CMK (cell line): ENCODE results near the gene ZNF580.

ENCODE experiments used
- DNase-seq: peaks from one replicate; pipeline ENCODE4 v3.0.0-alpha.2; 2010; ENCODE audit warnings: low read depth

ZNF580 gene

GRCh38 chr19:55647732-55648584, 7.2 kb downstream of the ZNF580 start, which contains the start of gene CCDC106:
Gene CCDC106, plus strand, starts transcription at chr19:55648212. Its CDS starts 835 bp downstream, at chr19:55649047.
- DNase-seq, result no peak

DNA sequence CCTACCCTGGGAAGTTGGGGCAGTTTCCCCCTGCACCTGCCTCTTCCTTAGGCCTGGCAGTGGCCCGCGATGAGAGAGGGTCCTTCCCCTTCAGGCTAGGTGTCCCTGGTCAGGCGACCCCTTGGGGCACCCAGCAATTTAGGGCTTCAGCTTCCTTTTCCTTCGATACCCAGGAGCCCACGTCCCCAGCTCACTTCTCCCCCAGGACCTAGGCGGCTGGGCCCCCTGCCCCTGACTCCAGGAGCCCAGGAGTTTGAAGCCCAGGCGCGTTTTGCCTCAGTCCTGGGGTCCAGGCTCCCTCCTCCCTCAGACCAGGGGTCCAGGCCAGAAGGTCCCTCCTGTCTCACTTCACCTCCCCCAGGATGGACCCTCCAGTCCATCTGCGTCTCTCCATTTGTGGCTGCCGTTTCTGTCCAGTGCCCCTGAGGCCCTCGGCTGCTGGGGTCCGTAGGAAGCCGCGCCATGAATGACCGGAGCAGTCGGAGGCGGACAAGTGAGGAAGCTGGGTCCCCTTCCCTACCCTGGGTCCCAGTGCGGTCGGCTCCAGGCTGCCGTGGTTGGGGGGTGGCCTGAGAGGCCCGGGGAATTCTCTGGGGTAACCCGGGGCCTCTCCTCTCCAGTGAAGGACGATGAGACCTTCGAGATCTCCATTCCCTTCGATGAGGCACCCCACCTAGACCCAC, 7.9 kb downstream of the ZNF580 start:
- DNase-seq, result no peak

DNA sequence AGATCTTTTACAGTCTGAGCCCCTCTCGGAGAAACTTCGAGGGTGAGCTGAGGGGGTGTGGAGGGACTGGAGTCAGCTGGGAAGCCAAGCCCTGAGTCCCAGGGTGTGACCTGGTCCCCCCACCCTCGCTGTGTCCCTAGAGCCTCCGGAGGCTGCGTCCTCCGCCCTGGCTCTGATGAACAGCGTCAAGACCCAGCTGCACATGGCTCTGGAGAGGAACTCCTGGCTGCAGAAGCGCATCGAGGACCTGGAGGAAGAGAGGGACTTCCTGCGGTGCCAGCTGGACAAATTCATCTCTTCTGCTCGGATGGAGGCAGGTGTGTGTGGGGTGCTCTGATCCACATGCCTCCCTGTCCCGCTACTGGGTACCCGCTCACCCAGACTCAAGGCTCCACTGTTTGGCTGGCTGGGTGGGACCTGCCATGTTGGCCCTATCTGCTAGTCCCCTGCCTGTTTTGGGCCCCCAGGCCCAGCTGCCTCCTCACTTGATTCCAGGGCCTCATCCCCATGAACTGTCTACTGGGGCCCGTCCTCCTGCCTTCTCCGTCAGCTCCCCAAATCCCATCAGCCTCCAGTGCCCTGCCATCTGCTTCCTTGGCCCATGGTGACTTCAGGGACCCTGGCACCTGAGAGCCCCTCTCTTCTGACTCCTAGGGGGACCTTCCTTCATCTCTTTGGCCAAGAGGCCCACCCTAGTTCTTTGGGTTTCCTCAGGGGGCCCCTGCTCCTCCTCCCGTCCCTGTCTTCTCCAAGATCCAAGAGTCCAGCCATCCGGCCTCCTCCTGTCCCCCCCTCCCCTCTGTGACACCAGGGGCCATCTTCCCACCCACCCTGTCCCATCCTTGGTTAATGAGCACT, 8.7 kb downstream of the ZNF580 start:
- DNase-seq, result no peak

GRCh38 chr19:55650126-55650557, 9.3 kb downstream of the ZNF580 start:
- DNase-seq, result no peak

DNA sequence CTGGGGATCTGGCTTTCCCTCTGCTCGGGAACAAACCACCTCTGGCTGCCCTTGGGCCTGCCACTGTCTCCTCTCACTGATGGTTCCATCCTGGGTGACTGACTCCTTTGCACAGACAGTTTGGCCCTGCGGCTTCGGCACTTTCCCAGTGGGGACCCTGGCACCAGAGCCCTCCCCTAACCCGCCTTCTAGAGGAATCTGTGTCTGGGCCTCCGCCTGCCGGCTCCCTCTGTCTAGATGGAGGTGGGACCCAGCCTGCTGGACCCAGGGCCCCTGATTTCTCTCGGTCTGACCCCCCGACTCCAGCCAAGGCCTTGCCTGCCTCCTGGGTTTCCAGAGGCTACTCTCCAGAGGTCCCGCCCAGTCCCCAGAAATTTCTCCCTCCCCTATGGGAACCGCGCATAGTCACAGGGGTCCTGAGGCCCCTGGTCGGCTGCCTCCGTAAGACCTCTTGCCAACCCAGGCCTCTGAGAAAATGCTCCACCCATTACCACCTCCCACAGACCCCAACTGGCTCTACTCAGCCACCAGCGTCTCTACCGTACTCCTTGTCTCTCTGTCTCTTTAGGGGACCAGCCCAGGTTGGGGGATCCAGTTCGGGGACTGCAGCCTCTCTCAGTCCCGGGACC, 9.9 kb downstream of the ZNF580 start:
- no peak for DNase-seq

GRCh38 chr19:55651236-55651635, 10.4 kb downstream of the ZNF580 start:
- DNase-seq, result no peak

DNA sequence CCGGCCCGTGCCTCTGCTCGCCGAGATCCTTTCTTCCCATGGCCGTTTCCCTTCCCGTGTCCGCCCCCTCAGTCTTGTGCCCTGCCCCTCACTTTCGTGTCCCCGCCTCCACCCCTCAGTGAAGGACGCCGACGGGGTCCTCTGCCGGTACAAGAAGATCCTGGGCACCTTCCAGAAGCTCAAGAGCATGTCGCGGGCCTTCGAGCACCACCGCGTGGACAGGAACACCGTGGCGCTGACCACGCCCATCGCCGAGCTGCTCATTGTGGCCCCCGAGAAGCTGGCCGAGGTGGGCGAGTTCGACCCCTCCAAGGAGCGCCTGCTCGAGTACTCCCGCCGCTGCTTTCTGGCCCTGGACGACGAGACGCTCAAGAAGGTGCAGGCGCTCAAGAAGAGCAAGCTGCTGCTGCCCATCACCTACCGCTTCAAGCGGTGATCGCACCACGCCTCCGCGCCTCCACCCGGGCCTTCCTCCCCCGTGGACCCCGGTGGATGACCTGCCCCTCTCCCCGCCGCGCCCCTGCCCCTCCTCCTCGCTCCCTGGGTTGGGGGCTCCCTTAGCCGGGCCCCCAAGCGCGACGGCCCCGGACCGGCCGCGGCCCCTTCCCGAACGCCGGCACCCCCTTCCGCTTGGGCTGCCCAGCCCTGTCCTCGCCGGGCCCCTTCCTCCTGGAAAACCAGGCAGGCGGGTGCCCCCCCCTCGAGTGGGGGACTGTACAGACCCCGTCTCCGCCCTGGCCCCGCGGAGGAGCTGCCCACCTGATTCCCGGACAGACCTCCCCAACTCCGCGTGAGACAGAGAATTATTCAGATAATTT, 11.7 kb downstream of the ZNF580 start:
- DNase-seq, result no peak

DNA sequence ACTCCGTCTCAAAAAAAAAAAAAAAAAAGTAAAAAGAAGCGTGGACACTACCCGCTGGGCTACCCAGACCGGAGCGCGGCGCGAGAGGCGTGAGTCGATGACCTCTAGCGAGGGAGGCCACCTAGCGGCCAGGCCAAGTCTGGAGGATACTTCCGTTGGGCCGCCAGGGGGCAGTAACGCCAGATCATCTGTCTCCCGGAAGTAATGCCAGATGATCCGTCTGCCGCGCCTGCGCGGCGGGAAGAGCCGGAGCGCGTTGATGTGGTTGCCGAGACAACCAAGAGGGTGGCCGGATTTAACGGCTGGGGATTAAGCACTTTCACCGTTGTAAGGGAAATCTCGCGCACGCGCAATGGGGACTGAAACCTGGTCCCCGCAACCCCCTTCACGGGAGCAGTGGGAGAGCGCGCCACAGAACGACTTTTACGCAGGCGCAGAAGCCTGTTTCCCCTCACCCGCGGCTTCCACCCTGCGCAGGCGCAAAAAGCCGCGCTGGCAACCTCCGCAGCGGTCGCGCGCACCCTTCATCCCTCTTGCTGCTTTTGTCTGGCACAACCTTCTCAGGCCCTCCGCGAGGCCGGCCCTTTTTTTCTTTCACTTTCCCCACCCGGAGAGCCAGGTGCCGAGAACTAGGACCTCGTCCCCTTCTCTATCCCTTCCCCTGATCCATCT, 13.0 kb downstream of the ZNF580 start:
- peak; percentile 98 for DNase-seq

DNA sequence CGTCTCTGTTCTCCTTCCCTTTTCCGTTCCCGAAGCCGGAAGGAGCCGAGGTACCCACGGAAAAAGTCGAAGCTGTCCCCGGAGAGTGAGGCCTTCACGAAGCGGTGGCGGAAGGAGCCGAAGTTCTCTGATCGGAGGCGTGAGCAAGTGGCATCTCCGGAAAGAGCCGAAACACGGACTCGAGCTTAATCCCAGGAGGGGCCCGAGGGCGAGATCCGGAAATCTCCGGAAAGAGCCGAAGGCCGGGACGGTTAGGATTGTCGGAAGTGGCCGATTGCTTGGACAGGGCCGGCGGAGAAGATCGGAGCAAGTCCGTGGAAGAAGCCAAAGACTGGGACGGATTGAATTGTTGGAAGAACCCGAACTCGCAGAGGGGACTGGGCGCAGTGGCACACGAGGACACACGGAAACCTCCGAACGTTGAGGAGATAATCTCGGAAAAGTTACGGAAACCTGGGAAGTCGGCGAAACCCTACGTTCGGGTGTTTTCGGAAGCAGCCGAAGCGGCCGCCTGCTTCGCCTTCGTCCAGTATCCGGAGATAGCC, 13.6 kb downstream of the ZNF580 start:
- peak; percentile 99 for DNase-seq

- DNase-seq, result peak; percentile 89
Measured at GRCh38 chr19:55654868-55655647, 14.3 kb downstream of the ZNF580 start, which contains the start of gene U2AF2. Gene U2AF2, plus strand, starts transcription at chr19:55655035. Its CDS starts 70 bp downstream, at chr19:55655105.

DNA sequence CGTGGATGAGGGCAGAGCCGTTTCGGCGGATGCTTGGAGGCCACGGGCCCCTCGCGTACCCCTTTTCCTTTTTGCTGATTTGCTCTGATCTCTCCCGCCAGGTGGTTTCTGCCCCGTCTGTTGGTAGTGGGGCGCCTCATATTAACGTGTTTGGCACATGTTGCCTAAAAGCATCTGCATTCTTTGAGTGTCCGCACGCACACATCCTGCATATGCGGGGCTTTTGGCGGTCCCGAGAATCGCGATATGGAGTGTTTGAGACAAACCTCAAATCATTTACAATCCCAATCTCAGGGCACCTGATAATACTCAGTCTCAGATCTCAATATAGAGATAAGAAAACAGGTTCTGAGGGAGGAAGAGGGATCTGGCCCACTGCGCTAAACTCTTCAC, 14.8 kb downstream of the ZNF580 start:
- DNase-seq, result no peak

DNA sequence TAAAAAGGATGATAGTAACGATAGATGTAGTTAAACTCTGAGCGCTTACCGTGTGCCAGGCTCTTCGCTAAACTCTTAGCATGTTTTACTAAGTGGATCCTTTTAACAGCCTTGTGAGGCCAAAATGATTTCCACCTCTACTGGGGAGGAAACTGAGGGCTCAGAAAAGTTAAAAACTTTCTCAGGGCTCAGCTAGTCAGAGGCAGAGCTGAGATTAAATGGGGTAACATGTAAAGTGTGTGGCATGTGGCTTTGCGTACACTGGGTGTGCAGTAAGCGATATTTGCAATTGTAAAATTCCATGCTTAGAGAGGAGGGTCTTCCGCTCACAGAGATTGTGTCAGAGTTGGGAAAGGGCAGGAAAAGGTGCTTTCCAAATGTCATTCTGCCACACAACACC, 15.8 kb downstream of the ZNF580 start:
- DNase-seq, result no peak

DNA sequence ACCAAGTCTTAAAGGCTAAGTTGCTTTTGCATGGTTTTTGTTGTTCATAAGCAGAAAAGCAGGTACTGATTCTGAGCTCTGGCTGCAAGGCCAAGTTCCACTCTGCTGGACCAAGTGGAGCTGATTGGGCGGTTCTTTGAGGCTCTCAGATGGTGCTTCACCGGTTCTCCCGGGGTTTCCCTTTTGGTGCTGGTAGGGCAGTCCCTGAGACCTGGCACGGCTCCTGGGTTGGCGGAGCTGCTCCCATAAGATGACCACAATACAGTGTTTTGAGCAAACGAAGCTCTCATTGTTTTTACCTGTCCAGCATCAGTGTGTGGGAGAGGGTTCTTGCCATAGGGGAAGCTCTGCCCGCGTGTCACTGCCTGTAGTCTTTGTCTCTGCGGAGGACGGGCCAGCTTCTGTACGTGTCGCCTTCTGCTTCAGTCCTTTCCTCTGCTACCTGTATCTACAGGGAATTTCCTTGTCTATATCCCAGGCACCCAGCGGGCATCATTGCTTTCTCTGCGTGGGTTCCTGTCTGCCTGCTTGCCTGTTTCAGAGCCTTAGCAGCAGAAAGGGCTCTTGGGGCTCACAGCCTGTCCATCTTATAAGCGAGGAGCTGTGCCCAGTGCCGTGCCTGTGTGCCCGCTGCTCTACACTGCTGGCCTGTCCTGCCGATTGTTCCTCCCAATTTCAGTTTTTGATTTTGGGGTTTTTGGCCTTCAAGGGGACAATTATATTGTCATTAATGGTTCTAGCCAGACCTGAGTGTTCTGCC, 16.4 kb downstream of the ZNF580 start:
- DNase-seq, result no peak

DNA sequence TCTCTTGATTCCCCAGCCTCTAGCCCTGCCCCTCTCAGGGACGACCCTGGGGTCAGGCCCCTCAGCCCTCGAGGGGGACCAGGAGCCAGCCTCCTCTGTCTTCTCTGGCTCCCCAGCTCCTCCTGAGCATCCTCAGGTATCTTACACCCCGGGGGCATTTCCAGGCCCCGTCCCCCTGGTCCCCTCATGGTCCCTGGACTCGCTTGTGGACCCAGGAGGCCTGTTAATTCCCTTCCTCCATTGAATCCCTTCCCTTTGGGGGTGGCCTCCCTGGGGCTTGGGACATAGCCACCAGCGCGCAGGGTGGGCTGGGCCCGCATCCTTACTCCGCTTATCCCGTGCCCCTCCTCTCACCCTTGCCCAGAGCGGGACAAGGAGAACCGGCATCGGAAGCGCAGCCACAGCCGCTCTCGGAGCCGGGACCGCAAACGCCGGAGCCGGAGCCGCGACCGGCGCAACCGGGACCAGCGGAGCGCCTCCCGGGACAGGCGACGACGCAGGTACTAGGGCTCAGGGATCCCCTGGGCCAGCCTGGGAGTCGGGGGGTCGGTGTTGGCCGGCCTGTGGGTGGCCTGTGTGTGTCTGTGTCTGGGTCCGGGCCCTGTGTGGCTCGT, 18.2 kb downstream of the ZNF580 start:
- no peak for DNase-seq

DNA sequence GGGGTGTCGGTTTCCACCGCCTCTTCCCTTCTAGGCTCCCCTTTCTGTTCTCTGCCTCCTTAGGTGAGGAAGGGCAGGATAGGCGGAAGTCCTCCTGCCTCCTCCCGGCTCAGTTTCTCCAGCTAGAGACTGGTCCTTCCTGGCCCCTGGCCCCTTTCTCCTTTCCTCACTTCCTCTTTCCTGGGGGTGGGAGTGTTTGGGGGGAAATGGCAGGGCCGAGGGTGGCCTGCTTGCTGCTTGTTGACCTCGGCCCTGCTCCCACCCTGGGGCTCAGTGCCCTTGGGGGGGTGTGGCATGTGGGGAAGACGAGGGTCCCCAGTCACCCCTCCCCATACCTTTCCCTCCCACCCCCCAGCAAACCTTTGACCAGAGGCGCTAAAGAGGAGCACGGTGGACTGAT, 19.0 kb downstream of the ZNF580 start:
- no peak for DNase-seq

DNA sequence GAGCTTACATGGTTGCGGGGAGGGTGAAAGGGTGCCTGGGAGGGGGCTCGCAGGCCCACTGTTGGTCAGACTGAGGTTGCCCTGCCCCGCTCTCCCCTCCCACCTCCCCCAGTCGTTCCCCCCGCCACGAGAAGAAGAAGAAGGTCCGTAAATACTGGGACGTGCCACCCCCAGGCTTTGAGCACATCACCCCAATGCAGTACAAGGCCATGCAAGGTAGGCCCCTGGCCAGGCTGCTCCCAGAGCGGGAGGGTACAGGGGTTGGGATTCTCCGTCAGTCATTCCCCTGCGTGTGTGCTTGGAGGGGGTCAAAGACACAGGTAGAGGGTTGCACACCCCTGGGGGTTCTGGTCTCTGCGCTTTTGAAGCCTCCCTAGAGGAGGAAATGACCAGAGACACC, 19.6 kb downstream of the ZNF580 start:
- no peak for DNase-seq

GRCh38 chr19:55660991-55661390, 20.2 kb downstream of the ZNF580 start:
- DNase-seq, result no peak

- DNase-seq, result no peak
Measured at GRCh38 chr19:55661826-55662225, 21.0 kb downstream of the ZNF580 start.
